Mucosa of rectum (tissue), 2 donors: ENCODE data around the gene ENOX2.

Experiments used
- H3K27ac ChIP-seq, 2 donors: one replicate each; pipeline ENCODE4 v1.7.0; 2013; ENCODE audit warnings: inconsistent platforms in 2 of 2, low read depth in 2 of 2, low read length in 2 of 2
- H3K27me3 ChIP-seq, 2 donors: one replicate each; pipeline ENCODE4 v1.7.0; 2013; ENCODE audit warnings: low read length in 2 of 2; ENCODE audit not compliant: control insufficient read depth in 2 of 2, insufficient read depth in 2 of 2
- H3K36me3 ChIP-seq, 2 donors: one replicate each; pipeline ENCODE4 v1.7.0; 2013; ENCODE audit warnings: low read length in 2 of 2; ENCODE audit not compliant: control insufficient read depth in 2 of 2, insufficient read depth in 2 of 2
- H3K4me1 ChIP-seq, 2 donors: one replicate each; pipeline ENCODE4 v1.7.0; 2013; ENCODE audit warnings: low read length in 2 of 2, mild to moderate bottlenecking in 1 of 2; ENCODE audit not compliant: control insufficient read depth in 2 of 2, insufficient read depth in 2 of 2
- H3K4me3 ChIP-seq, 2 donors: one replicate each; pipeline ENCODE4 v1.7.0; 2013; ENCODE audit warnings: low read length in 2 of 2
- H3K9ac ChIP-seq, 2 donors: one replicate each; pipeline ENCODE4 v1.7.0; 2013; ENCODE audit warnings: low read length in 2 of 2, low read depth in 1 of 2, mild to moderate bottlenecking in 1 of 2
- H3K9me3 ChIP-seq, 2 donors: one replicate each; pipeline ENCODE4 v1.7.0; 2013; ENCODE audit warnings: low read length in 2 of 2; ENCODE audit not compliant: control insufficient read depth in 2 of 2
- donor health status: healthy.
- donor health status: Normal muscosa, but diverticular disease.

The ENOX2 gene

GRCh38 chrX:130915302-130915701, 12.3 kb upstream of the ENOX2 start:
- peaks cover 0 to 9% of the 10 kb centered on the region in 2 donors for H3K27me3 ChIP-seq
- no peak overlapping the region for H3K27ac ChIP-seq
- no peak overlapping the region for H3K4me3 ChIP-seq
- no peaks in the 10 kb centered on the region for H3K4me1 ChIP-seq
- no peaks in the 10 kb centered on the region for H3K9me3 ChIP-seq
- H3K36me3 ChIP-seq: no peaks in the 10 kb centered on the region
- no peak overlapping the region for H3K9ac ChIP-seq

- H3K27me3 ChIP-seq: peaks cover 0 to 3% of the 10 kb centered on the region in 2 donors
- H3K9ac ChIP-seq: no peak overlapping the region
- H3K4me3 ChIP-seq: no peak overlapping the region
- H3K36me3 ChIP-seq: no peaks in the 10 kb centered on the region
- no peaks in the 10 kb centered on the region for H3K4me1 ChIP-seq
- no peak overlapping the region for H3K27ac ChIP-seq
- H3K9me3 ChIP-seq: no peaks in the 10 kb centered on the region
Observed at GRCh38 chrX:130909469-130910136, 6.6 kb upstream of the ENOX2 start.

GRCh38 chrX:130906776-130907175, 3.8 kb upstream of the ENOX2 start:
- Histone ChIP-seq H3K36me3 (no peaks in the 10 kb centered on the region), H3K9ac (no peak overlapping the region), H3K4me3 (no peak overlapping the region), H3K9me3 (no peaks in the 10 kb centered on the region), H3K27me3 (peaks cover 0 to 3% of the 10 kb centered on the region in 2 donors), H3K27ac (no peak overlapping the region), H3K4me1 (peaks cover 0 to 5% of the 10 kb centered on the region in 2 donors)

- Histone ChIP-seq H3K36me3 (no peaks in the 10 kb centered on the region), H3K4me3 (peak overlapping the region; percentile 74), H3K9ac (peak overlapping the region; percentile 49 to 73), H3K27me3 (peaks cover 0 to 3% of the 10 kb centered on the region in 2 donors), H3K27ac (no peak overlapping the region), H3K4me1 (peaks cover 0 to 6% of the 10 kb centered on the region in 2 donors), H3K9me3 (no peaks in the 10 kb centered on the region)
Observed at GRCh38 chrX:130902446-130902782, 595 bp downstream of the ENOX2 start.

- H3K27ac ChIP-seq: no peak overlapping the region
- H3K36me3 ChIP-seq: no peaks in the 10 kb centered on the region
- no peak overlapping the region for H3K9ac ChIP-seq
- no peaks in the 10 kb centered on the region for H3K9me3 ChIP-seq
- H3K4me3 ChIP-seq: no peak overlapping the region
- H3K27me3 ChIP-seq: no peaks in the 10 kb centered on the region
- peaks cover 0 to 3% of the 10 kb centered on the region in 2 donors for H3K4me1 ChIP-seq
Observed at GRCh38 chrX:130896802-130897501, 6.1 kb downstream of the ENOX2 start.

- H3K36me3 ChIP-seq: no peaks in the 10 kb centered on the region
- H3K9ac ChIP-seq: no peak overlapping the region
- no peaks in the 10 kb centered on the region for H3K4me1 ChIP-seq
- no peaks in the 10 kb centered on the region for H3K9me3 ChIP-seq
- no peak overlapping the region for H3K4me3 ChIP-seq
- no peak overlapping the region for H3K27ac ChIP-seq
- H3K27me3 ChIP-seq: no peaks in the 10 kb centered on the region
Observed at GRCh38 chrX:130896026-130896425, 7.0 kb downstream of the ENOX2 start.

- Histone ChIP-seq H3K36me3 (no peaks in the 10 kb centered on the region), H3K27me3 (no peaks in the 10 kb centered on the region)
Observed at GRCh38 chrX:130895299-130895698, 7.7 kb downstream of the ENOX2 start.

GRCh38 chrX:130893356-130894085, 9.5 kb downstream of the ENOX2 start:
- Histone ChIP-seq H3K36me3 (no peaks in the 10 kb centered on the region), H3K9ac (no peak overlapping the region)

More at GRCh38 chrX:130895299-130895698, 7.7 kb downstream of the ENOX2 start:
- H3K4me1 ChIP-seq: no peaks in the 10 kb centered on the region
- no peak overlapping the region for H3K9ac ChIP-seq
- no peak overlapping the region for H3K4me3 ChIP-seq
- H3K9me3 ChIP-seq: no peaks in the 10 kb centered on the region
- no peak overlapping the region for H3K27ac ChIP-seq

GRCh38 chrX:130887376-130887775, 15.6 kb downstream of the ENOX2 start:
- Histone ChIP-seq H3K27me3 (peaks cover 0 to 2% of the 10 kb centered on the region in 2 donors), H3K4me1 (no peaks in the 10 kb centered on the region), H3K36me3 (no peaks in the 10 kb centered on the region), H3K9ac (no peak overlapping the region), H3K4me3 (no peak overlapping the region), H3K27ac (no peak overlapping the region), H3K9me3 (no peaks in the 10 kb centered on the region)

More at GRCh38 chrX:130893356-130894085, 9.5 kb downstream of the ENOX2 start:
- Histone ChIP-seq H3K4me3 (no peak overlapping the region), H3K27ac (no peak overlapping the region), H3K4me1 (no peaks in the 10 kb centered on the region), H3K9me3 (no peaks in the 10 kb centered on the region), H3K27me3 (no peaks in the 10 kb centered on the region)

- Histone ChIP-seq H3K36me3 (no peaks in the 10 kb centered on the region), H3K27ac (no peak overlapping the region), H3K9ac (no peak overlapping the region), H3K4me1 (no peaks in the 10 kb centered on the region), H3K27me3 (peaks cover 0 to 2% of the 10 kb centered on the region in 2 donors), H3K4me3 (no peak overlapping the region), H3K9me3 (no peaks in the 10 kb centered on the region)
Observed at GRCh38 chrX:130885996-130886395, 17.0 kb downstream of the ENOX2 start.
